Tibial artery (tissue), 4 donors: ENCODE measurements around the gene PTPRD.

Experiments used
- DNase-seq, 2 donors: peaks; one replicate each; pipeline ENCODE4 v3.0.0-alpha.2; 2019
- H3K27ac ChIP-seq, 2 donors: fragments of 200-600 bp; sonication (generic) in 1 of 2; 1 replicate in 1 of 2; 2 replicates in 1 of 2; pipeline ENCODE4 v1.5.1; 2018 to 2019; ENCODE audit warnings: mild to moderate bottlenecking in 1 of 2
- H3K27me3 ChIP-seq, 2 donors: fragments of 200-600 bp; sonication (generic) in 1 of 2; one replicate each; pipeline versions ENCODE4 v1.5.1 to v1.6.0; 2016 to 2019
- H3K36me3 ChIP-seq, 3 donors: fragments of 200-600 bp; sonication (generic) in 2 of 3; one replicate each; pipeline ENCODE4 v1.5.1; 2016 to 2019; ENCODE audit warnings: mild to moderate bottlenecking in 2 of 3
- H3K4me1 ChIP-seq, 4 donors: fragments of 200-600 bp; sonication (generic) in 2 of 4; 1 replicate in 3 of 4; 2 replicates in 1 of 4; pipeline ENCODE4 v1.5.1; 2016 to 2019
- H3K4me3 ChIP-seq, 2 donors: fragments of 200-600 bp; sonication (generic) in 1 of 2; 1 replicate in 1 of 2; 2 replicates in 1 of 2; pipeline ENCODE4 v1.5.1; 2018 to 2019; ENCODE audit warnings: mild to moderate bottlenecking in 2 of 2
- H3K9me3 ChIP-seq, 3 donors: fragments of 200-600 bp; sonication (generic) in 1 of 3; one replicate each; pipeline ENCODE4 v1.5.1; 2016 to 2019
- intact Hi-C: fragments of 100-400 bp; cut with DNase I; formaldehyde crosslinking; loops from one replicate; pipeline ENCODE4 v1.15.0; 2023; ENCODE audit warnings: low total_unique reads
- TF ChIP-seq, protein P1 (sequence below), 2 experiments: fragments of 200-600 bp in 1 of 2; fragments of 450-650 bp in 1 of 2; IDR thresholded peaks; one replicate each; pipeline ENCODE4 v1.5.1; 2017 to 2019; ENCODE audit warnings: antibody characterized with exemption in 2 of 2, mild to moderate bottlenecking in 1 of 2, moderate library complexity in 1 of 2

Gene PTPRD

DNA sequence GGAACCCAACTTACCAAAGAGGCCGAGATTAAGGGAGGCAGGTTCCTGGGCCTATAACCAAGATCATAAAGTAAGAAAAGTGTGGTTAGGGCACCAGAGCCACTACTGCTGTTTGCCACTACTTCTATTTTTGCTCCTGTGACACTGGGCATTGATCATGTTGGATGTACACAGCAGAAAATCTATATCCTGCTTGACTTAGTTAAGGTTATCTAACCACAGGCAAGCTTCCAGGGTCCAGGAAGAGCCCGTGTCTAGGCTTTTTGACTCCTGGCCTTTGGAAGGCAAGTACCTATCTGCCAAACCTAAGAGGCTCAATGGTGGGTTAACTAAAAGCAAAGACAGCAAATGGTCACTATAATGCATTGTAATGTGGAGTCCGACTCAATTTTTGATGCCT lies 2315.8 kb downstream of the PTPRD start:
- H3K36me3 ChIP-seq: no peaks in the 10 kb centered on the region
- intact Hi-C loops: no loop called here
- no peak overlapping the region for H3K27ac ChIP-seq
- no peaks in the 10 kb centered on the region for H3K27me3 ChIP-seq
- H3K4me1 ChIP-seq: no peaks in the 10 kb centered on the region
- H3K9me3 ChIP-seq: no peaks in the 10 kb centered on the region
- DNase-seq: no peak
- no peak overlapping the region for H3K4me3 ChIP-seq
- TF ChIP-seq, protein P1, sequence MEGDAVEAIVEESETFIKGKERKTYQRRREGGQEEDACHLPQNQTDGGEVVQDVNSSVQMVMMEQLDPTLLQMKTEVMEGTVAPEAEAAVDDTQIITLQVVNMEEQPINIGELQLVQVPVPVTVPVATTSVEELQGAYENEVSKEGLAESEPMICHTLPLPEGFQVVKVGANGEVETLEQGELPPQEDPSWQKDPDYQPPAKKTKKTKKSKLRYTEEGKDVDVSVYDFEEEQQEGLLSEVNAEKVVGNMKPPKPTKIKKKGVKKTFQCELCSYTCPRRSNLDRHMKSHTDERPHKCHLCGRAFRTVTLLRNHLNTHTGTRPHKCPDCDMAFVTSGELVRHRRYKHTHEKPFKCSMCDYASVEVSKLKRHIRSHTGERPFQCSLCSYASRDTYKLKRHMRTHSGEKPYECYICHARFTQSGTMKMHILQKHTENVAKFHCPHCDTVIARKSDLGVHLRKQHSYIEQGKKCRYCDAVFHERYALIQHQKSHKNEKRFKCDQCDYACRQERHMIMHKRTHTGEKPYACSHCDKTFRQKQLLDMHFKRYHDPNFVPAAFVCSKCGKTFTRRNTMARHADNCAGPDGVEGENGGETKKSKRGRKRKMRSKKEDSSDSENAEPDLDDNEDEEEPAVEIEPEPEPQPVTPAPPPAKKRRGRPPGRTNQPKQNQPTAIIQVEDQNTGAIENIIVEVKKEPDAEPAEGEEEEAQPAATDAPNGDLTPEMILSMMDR (IDR thresholded peaks at IDR 0.05): no peak

DNA sequence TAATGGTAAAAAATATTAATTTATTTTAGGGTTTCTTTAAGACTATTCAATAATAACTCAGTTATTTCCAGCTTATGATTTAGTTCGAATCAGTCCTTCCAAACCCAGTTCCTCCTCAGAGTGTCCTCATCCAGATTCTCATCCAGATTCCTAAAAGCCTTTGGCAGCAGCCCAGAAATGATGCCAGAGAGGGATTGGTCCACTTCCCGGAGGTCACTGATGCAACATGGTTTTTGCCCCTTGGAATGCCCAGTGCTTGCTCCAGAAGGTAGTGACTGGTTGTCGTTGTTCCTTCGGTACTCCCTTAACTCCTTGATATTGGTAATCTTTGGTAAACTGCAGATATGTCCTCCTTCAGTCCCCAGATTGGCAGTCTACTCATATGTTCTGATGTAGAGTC lies 2320.1 kb downstream of the PTPRD start:
- H3K27ac ChIP-seq: no peak overlapping the region
- H3K36me3 ChIP-seq: no peaks in the 10 kb centered on the region
- intact Hi-C loops: no loop called here
- DNase-seq: no peak
- TF ChIP-seq, protein P1 (IDR thresholded peaks at IDR 0.05): no peak
- no peak overlapping the region for H3K4me3 ChIP-seq
- no peaks in the 10 kb centered on the region for H3K27me3 ChIP-seq
- no peaks in the 10 kb centered on the region for H3K4me1 ChIP-seq
- no peaks in the 10 kb centered on the region for H3K9me3 ChIP-seq

DNA sequence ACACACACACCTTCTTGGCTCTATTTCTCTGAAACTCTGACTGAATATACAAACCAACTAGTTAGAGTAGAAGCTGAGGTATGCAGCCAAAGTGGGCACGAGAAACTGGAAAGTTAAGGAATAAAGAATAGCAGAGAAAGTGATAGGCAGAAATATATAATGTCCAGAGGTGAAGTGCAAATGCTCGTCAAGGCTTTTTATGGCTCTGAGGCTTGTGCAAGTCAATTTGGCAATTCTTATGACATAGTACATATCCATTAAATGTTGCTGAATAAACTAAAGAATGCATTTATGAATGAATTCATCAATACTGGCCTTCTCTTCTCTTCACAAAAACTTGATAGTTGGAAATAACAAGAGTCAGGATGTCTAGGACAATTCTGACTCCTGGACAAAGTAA lies 2323.1 kb downstream of the PTPRD start:
- DNase-seq: no peak
- H3K9me3 ChIP-seq: no peaks in the 10 kb centered on the region
- TF ChIP-seq, protein P1 (IDR thresholded peaks at IDR 0.05): no peak
- no peak overlapping the region for H3K27ac ChIP-seq
- H3K4me3 ChIP-seq: no peak overlapping the region
- no peaks in the 10 kb centered on the region for H3K4me1 ChIP-seq
- no peaks in the 10 kb centered on the region for H3K27me3 ChIP-seq
- intact Hi-C loops: no loop called here
- H3K36me3 ChIP-seq: no peaks in the 10 kb centered on the region

DNA sequence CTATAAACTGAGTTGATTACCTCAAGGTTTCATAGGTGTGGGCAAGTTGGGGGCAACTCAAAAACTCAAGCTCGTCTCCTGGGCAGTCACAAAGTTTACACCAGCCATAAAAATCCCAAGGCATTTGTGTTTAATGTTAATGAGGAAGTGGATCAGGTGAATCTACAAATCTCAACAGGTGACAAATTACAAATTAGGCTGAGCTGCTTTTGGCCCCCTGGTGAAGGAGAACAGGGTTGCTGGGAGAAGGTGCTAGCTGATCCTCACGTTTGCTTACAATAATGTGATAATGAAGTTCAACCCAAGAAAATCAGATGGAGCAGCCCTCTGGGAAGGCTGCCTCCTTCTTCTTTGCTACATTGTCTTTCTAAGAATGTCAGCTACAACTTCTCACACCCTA lies 2324.8 kb downstream of the PTPRD start:
- intact Hi-C loops: no loop called here
- TF ChIP-seq, protein P1 (IDR thresholded peaks at IDR 0.05): no peak
- DNase-seq: no peak

DNA sequence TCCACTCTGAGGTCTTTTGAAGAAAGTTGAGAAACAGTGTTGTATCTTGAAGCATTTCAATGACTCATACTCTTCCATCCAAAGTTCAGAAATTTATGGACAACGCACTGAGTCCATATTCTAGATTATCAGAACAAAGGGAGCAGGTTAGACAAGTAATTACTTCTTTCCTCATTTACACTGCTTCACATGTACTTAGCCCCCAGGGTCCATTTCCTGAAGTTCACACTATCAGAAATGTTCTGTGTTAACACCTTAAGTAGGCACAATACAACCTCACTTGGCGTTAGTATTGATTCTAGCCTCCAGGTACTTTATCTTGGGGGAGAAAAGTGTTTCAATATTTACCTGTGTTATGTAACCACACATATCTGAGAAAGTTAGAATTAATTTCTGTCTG lies 2325.3 kb downstream of the PTPRD start:
- Histone ChIP-seq H3K9me3 (no peaks in the 10 kb centered on the region), H3K4me1 (no peaks in the 10 kb centered on the region), H3K36me3 (no peaks in the 10 kb centered on the region), H3K4me3 (no peak overlapping the region), H3K27ac (no peak overlapping the region), H3K27me3 (no peaks in the 10 kb centered on the region)
- DNase-seq: no peak
- TF ChIP-seq, protein P1 (IDR thresholded peaks at IDR 0.05): no peak
- intact Hi-C loops: no loop called here

More for the DNA sequence above, 2324.8 kb downstream of the PTPRD start:
- H3K9me3 ChIP-seq: no peaks in the 10 kb centered on the region
- no peaks in the 10 kb centered on the region for H3K4me1 ChIP-seq
- no peaks in the 10 kb centered on the region for H3K27me3 ChIP-seq
- H3K4me3 ChIP-seq: no peak overlapping the region
- no peaks in the 10 kb centered on the region for H3K36me3 ChIP-seq
- no peak overlapping the region for H3K27ac ChIP-seq

DNA sequence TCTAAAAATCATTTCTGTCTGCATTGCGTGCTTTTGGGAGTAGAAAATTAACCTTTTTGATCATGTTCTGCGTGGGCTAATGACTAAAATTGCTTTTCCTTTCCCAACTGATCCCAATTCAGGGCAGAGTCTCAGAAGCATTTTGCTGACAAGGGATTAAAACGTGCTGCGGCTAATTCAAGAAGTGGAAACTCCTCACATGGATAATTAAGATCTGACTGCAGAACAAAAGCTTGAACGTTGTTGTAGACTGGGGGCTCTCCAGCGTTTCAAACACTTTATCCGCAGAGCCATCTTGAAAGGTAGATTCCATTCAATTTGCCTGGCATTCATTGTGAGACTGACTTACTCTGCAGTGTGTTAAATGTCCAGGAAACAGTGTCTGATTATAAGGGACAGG lies 2327.9 kb downstream of the PTPRD start:
- Histone ChIP-seq H3K4me1 (no peaks in the 10 kb centered on the region), H3K9me3 (no peaks in the 10 kb centered on the region), H3K27me3 (no peaks in the 10 kb centered on the region), H3K27ac (no peak overlapping the region), H3K4me3 (no peak overlapping the region), H3K36me3 (no peaks in the 10 kb centered on the region)
- TF ChIP-seq, protein P1 (IDR thresholded peaks at IDR 0.05): no peak
- no peak for DNase-seq
- intact Hi-C loops: no loop called here
